Subcutaneous adipose tissue (tissue), 4 donors: Measurements from ENCODE around the gene NME7. TPM values are rescaled to one million over a fixed set of nuclear protein-coding genes. Genes with fewer than 3 reads are reported as not detected.

Source experiments
- CTCF ChIP-seq: fragments of 450-650 bp; IDR thresholded peaks from one replicate; pipeline ENCODE4 v1.5.1; 2016; ENCODE audit warnings: low read depth, mild to moderate bottlenecking, control low read depth, antibody characterized with exemption, moderate library complexity
- total RNA-seq, 4 donors: library from RNA; depleted of rRNA; stranded (reverse); fragments of >200 nt; gene quantifications; one replicate each; pipeline ENCODE4 v1.1.0, GENCODE V29; 2016

NME7 gene
- total RNA-seq, 4 donors from 2014 or later = 10.5 to 14.2 (median 12.9) TPM

- TF ChIP-seq CTCF = no peak
Measured at GRCh38 chr1:169130683-169131082, 236.9 kb downstream of the NME7 start.

- TF ChIP-seq CTCF = no peak
Measured at GRCh38 chr1:169129109-169129784, 238.3 kb downstream of the NME7 start.

- TF ChIP-seq CTCF = no peak
Measured at GRCh38 chr1:169128562-169128961, 239.0 kb downstream of the NME7 start.

- no peak for TF ChIP-seq CTCF
Measured at GRCh38 chr1:169127305-169127704, 240.3 kb downstream of the NME7 start.

- no peak for TF ChIP-seq CTCF
Measured at GRCh38 chr1:169126335-169126734, 241.3 kb downstream of the NME7 start.

GRCh38 chr1:169124459-169124858, 243.1 kb downstream of the NME7 start:
- TF ChIP-seq CTCF = no peak

- TF ChIP-seq CTCF = no peak
Measured at GRCh38 chr1:169122976-169123375, 244.6 kb downstream of the NME7 start.
